GM12891 (cell line): ENCODE results near the gene ARHGAP19.

Source experiments
- DNase-seq: peaks from one replicate; pipeline ENCODE4 v3.0.0; 2011; ENCODE audit warnings: low spot score; ENCODE audit not compliant: insufficient read length
- FAIRE-seq: peaks from 2 replicates; lab custom pipeline; 2011; peaks lifted over from hg19 to GRCh38; lab: Jason Lieb, UNC
- PAX5 ChIP-seq: IDR thresholded peaks from 2 replicates; pipeline ENCODE4 v1.6.1; 2011; ENCODE audit warnings: low read length, moderate library complexity, mild to moderate bottlenecking; ENCODE audit not compliant: insufficient read depth, severe bottlenecking
- POLR2A ChIP-seq: IDR thresholded peaks from 2 replicates; pipeline ENCODE4 v1.6.1; 2011; ENCODE audit warnings: low read depth, low read length, control low read depth
- POLR2AphosphoS5 ChIP-seq: IDR thresholded peaks from 2 replicates; pipeline ENCODE4 v1.6.1; 2011; ENCODE audit warnings: low read depth, low read length, control low read depth
- POU2F2 ChIP-seq: IDR thresholded peaks from 2 replicates; pipeline ENCODE4 v1.6.1; 2011; ENCODE audit warnings: low read depth, mild to moderate bottlenecking, control low read depth, low read length, moderate library complexity
- SPI1 ChIP-seq: IDR thresholded peaks from 2 replicates; pipeline ENCODE4 v1.6.1; 2011; ENCODE audit warnings: low read depth, low read length, control low read depth
- TAF1 ChIP-seq: IDR thresholded peaks from 2 replicates; pipeline ENCODE4 v1.6.1; 2011; ENCODE audit warnings: low read depth, low read length, control low read depth

Gene ARHGAP19

GRCh38 chr10:97199152-97199551 lies 93.3 kb downstream of the ARHGAP19 start:
- FAIRE-seq, result no peak
- no peak for DNase-seq
- no peak for TF ChIP-seq PAX5
- TF ChIP-seq SPI1, result no peak
- no peak for TF ChIP-seq POLR2AphosphoS5
- no peak for TF ChIP-seq POLR2A
- no peak for TF ChIP-seq POU2F2
- no peak for TF ChIP-seq TAF1

GRCh38 chr10:97197030-97197500 lies 95.4 kb downstream of the ARHGAP19 start:
- TF ChIP-seq TAF1 (no peak), SPI1 (no peak), POLR2A (no peak), POLR2AphosphoS5 (no peak), POU2F2 (no peak), PAX5 (no peak)
- FAIRE-seq, result no peak
- DNase-seq, result no peak

GRCh38 chr10:97196223-97197029 lies 96.0 kb downstream of the ARHGAP19 start:
- peak; percentile 87 for FAIRE-seq
- DNase-seq, result peak; percentile 66
- no peak for TF ChIP-seq POLR2AphosphoS5
- peak; percentile 54 for TF ChIP-seq PAX5

- TF ChIP-seq SPI1, result no peak
- no peak for DNase-seq
- peak; percentile 72 for FAIRE-seq
These were observed 96.7 kb downstream of the ARHGAP19 start for GRCh38 chr10:97195706-97196222.

- DNase-seq (no peak), FAIRE-seq (no peak)
- TF ChIP-seq POLR2AphosphoS5 (no peak), PAX5 (no peak), POU2F2 (no peak), POLR2A (no peak), TAF1 (no peak), SPI1 (no peak)
These were observed 99.4 kb downstream of the ARHGAP19 start for GRCh38 chr10:97192952-97193435.

- DNase-seq, result no peak
- no peak for TF ChIP-seq PAX5
- no peak for TF ChIP-seq POLR2AphosphoS5
- no peak for TF ChIP-seq POU2F2
- no peak for TF ChIP-seq POLR2A
- no peak for TF ChIP-seq SPI1
- no peak for TF ChIP-seq TAF1
- no peak for FAIRE-seq
These were observed 102.0 kb downstream of the ARHGAP19 start for GRCh38 chr10:97190450-97190849.

- DNase-seq, result no peak
- no peak for FAIRE-seq
- peak; percentile 32; the same call in 1 of the 2 replicates for TF ChIP-seq SPI1
- TF ChIP-seq POU2F2, result no peak
These were observed 104.2 kb downstream of the ARHGAP19 start for GRCh38 chr10:97188261-97188711.

- no peak for TF ChIP-seq POLR2AphosphoS5
- no peak for TF ChIP-seq SPI1
- TF ChIP-seq PAX5, result no peak
- TF ChIP-seq POLR2A, result no peak
- no peak for TF ChIP-seq TAF1
- TF ChIP-seq POU2F2, result no peak
- DNase-seq, result no peak
- no peak for FAIRE-seq
These were observed 105.5 kb downstream of the ARHGAP19 start for GRCh38 chr10:97186911-97187310.

GRCh38 chr10:97185326-97186058 lies 106.9 kb downstream of the ARHGAP19 start, which contains the start of gene SLIT1:
TSS of gene SLIT1 (minus strand) at chr10:97185959. CDS start at chr10:97185674, 285 bp downstream.
- no peak for TF ChIP-seq POU2F2
- no peak for TF ChIP-seq POLR2A
- no peak for TF ChIP-seq POLR2AphosphoS5
- TF ChIP-seq SPI1, result no peak
- TF ChIP-seq TAF1, result no peak
- TF ChIP-seq PAX5, result no peak
- FAIRE-seq (no peak), DNase-seq (no peak)

- TF ChIP-seq POLR2A (no peak), SPI1 (no peak), POLR2AphosphoS5 (no peak), POU2F2 (no peak), TAF1 (no peak), PAX5 (no peak)
- no peak for DNase-seq
- FAIRE-seq, result no peak
These were observed 107.5 kb downstream of the ARHGAP19 start for GRCh38 chr10:97184971-97185325.
